Kidney epithelial cell (primary cell): ENCODE measurements around the gene RNF111. TPM values are rescaled to one million over a fixed set of nuclear protein-coding genes. Genes with fewer than 3 reads are reported as not detected.

ENCODE experiments used
- DNase-seq: peaks from one replicate; pipeline ENCODE4 v3.0.0-alpha.2; 2010; ENCODE audit warnings: low read depth
- H3K27me3 ChIP-seq: 2 replicates; pipeline ENCODE4 v1.6.0; 2011; ENCODE audit warnings: low read length; ENCODE audit not compliant: control insufficient read depth, insufficient read depth
- H3K36me3 ChIP-seq: 2 replicates; pipeline ENCODE4 v1.5.1; 2011; ENCODE audit warnings: low read length; ENCODE audit not compliant: control insufficient read depth, insufficient read depth
- H3K4me3 ChIP-seq: 2 replicates; pipeline ENCODE4 v1.5.1; 2011; ENCODE audit warnings: low read depth, mild to moderate bottlenecking, control low read depth, low read length
- CTCF ChIP-seq: IDR thresholded peaks from 2 replicates; pipeline ENCODE4 v1.5.1; 2011; ENCODE audit warnings: mild to moderate bottlenecking, moderate library complexity, low read length, control low read depth, inconsistent platforms; ENCODE audit not compliant: insufficient read depth, poor library complexity, severe bottlenecking
- total RNA-seq: library from RNA; depleted of rRNA; stranded (reverse); fragments of >200 nt; gene quantifications from 2 replicates; pipeline ENCODE4 v1.2.3, GENCODE V29; 2015

Gene RNF111
- total RNA-seq, 1 donor from 2014 or later = 18.0 TPM

- DNase-seq = no peak
- TF ChIP-seq CTCF = no peak
- no peaks in the 10 kb centered on the region for H3K27me3 ChIP-seq
- H3K36me3 ChIP-seq = no peaks in the 10 kb centered on the region
- H3K4me3 ChIP-seq = no peak overlapping the region
Observed at GRCh38 chr15:58958811-58959210, 28.7 kb upstream of the RNF111 start.

GRCh38 chr15:58962136-58962535 is 25.3 kb upstream of the RNF111 start:
- no peak for TF ChIP-seq CTCF
- no peak for DNase-seq
- no peaks in the 10 kb centered on the region for H3K27me3 ChIP-seq

GRCh38 chr15:58962662-58963565 is 24.5 kb upstream of the RNF111 start:
- no peak for TF ChIP-seq CTCF
- Histone ChIP-seq H3K4me3 (no peak overlapping the region), H3K27me3 (no peaks in the 10 kb centered on the region), H3K36me3 (no peaks in the 10 kb centered on the region)
- DNase-seq = no peak

More at GRCh38 chr15:58962136-58962535, 25.3 kb upstream of the RNF111 start:
- Histone ChIP-seq H3K4me3 (no peak overlapping the region), H3K36me3 (no peaks in the 10 kb centered on the region)

GRCh38 chr15:58966698-58967097 is 20.8 kb upstream of the RNF111 start:
- H3K27me3 ChIP-seq = no peaks in the 10 kb centered on the region
- H3K36me3 ChIP-seq = no peaks in the 10 kb centered on the region
- DNase-seq = no peak
- no peak overlapping the region for H3K4me3 ChIP-seq
- no peak for TF ChIP-seq CTCF

GRCh38 chr15:58967479-58967878 is 20.0 kb upstream of the RNF111 start:
- H3K27me3 ChIP-seq = no peaks in the 10 kb centered on the region
- no peak for DNase-seq
- H3K36me3 ChIP-seq = no peaks in the 10 kb centered on the region
- no peak for TF ChIP-seq CTCF
- no peak overlapping the region for H3K4me3 ChIP-seq
